Suprapubic skin (tissue), 4 donors: Measurements from ENCODE around the gene CLN5. TPM values are rescaled to one million over a fixed set of nuclear protein-coding genes. Genes with fewer than 3 reads are reported as not detected.

Source experiments
- DNase-seq, 2 donors: peaks; one replicate each; pipeline ENCODE4 v3.0.0-alpha.2; 2019; ENCODE audit warnings: low spot score in 2 of 2
- H3K27ac ChIP-seq: fragments of 200-600 bp; sonication (generic); one replicate; pipeline ENCODE4 v1.5.1; 2019
- H3K27me3 ChIP-seq: fragments of 200-600 bp; sonication (generic); one replicate; pipeline ENCODE4 v1.5.1; 2019
- H3K36me3 ChIP-seq: fragments of 200-600 bp; sonication (generic); one replicate; pipeline ENCODE4 v1.5.1; 2019
- H3K4me1 ChIP-seq: fragments of 200-600 bp; sonication (generic); one replicate; pipeline ENCODE4 v1.5.1; 2019
- H3K4me3 ChIP-seq: fragments of 200-600 bp; sonication (generic); one replicate; pipeline ENCODE4 v1.5.1; 2019; ENCODE audit warnings: mild to moderate bottlenecking
- H3K9me3 ChIP-seq: fragments of 200-600 bp; sonication (generic); one replicate; pipeline ENCODE4 v1.5.1; 2019
- CTCF ChIP-seq, 2 donors: fragments of 200-600 bp in 1 of 2; fragments of 450-650 bp in 1 of 2; sonication (generic) in 1 of 2; IDR thresholded peaks; one replicate each; pipeline ENCODE4 v1.5.1; 2016 to 2019; ENCODE audit warnings: antibody characterized with exemption in 2 of 2, mild to moderate bottlenecking in 1 of 2, moderate library complexity in 1 of 2
- EP300 ChIP-seq: sonication (generic); formaldehyde crosslinking; IDR thresholded peaks from one replicate; pipeline ENCODE4 v1.6.1; 2017; ENCODE audit warnings: antibody characterized with exemption
- POLR2A ChIP-seq, 2 donors: fragments of 450-650 bp; IDR thresholded peaks; one replicate each; pipeline ENCODE4 v1.6.1; 2017; ENCODE audit warnings: antibody characterized with exemption in 2 of 2, mild to moderate bottlenecking in 2 of 2, moderate library complexity in 2 of 2
- POLR2AphosphoS5 ChIP-seq, 3 donors: sonication (generic); formaldehyde crosslinking; IDR thresholded peaks; one replicate each; pipeline ENCODE4 v1.6.1; 2017; ENCODE audit warnings: antibody characterized with exemption in 3 of 3
- WGBS: methylation state at CpG from one replicate; pipeline ENCODE4 v1.1.5; 2018; 5-methylcytosine and 5-hydroxymethylcytosine counted together
- total RNA-seq, 4 donors: library from RNA; depleted of rRNA; stranded (reverse); fragments of >200 nt; gene quantifications; one replicate each; pipeline ENCODE4 v1.1.0, GENCODE V29; 2016

The CLN5 gene
- total RNA-seq, 4 donors from 2014 or later, result 15.0 to 27.7 (median 19.4) TPM

- 58% methylated on average over 1 of the region's 1 CpG for WGBS
- no peak overlapping the region for H3K27ac ChIP-seq
- DNase-seq, result no peak
- H3K36me3 ChIP-seq, result no peaks in the 10 kb centered on the region
- H3K9me3 ChIP-seq, result no peaks in the 10 kb centered on the region
- peaks cover 15% of the 10 kb centered on the region for H3K4me1 ChIP-seq
- no peaks in the 10 kb centered on the region for H3K27me3 ChIP-seq
- TF ChIP-seq CTCF (IDR thresholded peaks at IDR 0.05), result no peak
- no peak for TF ChIP-seq EP300
- no peak for TF ChIP-seq POLR2A (IDR thresholded peaks at IDR 0.05)
- no peak for TF ChIP-seq POLR2AphosphoS5 (IDR thresholded peaks at IDR 0.05)
- no peak overlapping the region for H3K4me3 ChIP-seq
These were observed 37.6 kb downstream of the CLN5 start for GRCh38 chr13:77029436-77029835.

GRCh38 chr13:77031656-77032243 is 39.9 kb downstream of the CLN5 start:
- no peak for DNase-seq
- H3K36me3 ChIP-seq, result no peaks in the 10 kb centered on the region
- no peaks in the 10 kb centered on the region for H3K9me3 ChIP-seq
- TF ChIP-seq POLR2AphosphoS5 (IDR thresholded peaks at IDR 0.05), result no peak
- no peak for TF ChIP-seq CTCF (IDR thresholded peaks at IDR 0.05)
- no peak for TF ChIP-seq POLR2A (IDR thresholded peaks at IDR 0.05)
- TF ChIP-seq EP300, result no peak
- H3K27me3 ChIP-seq, result no peaks in the 10 kb centered on the region
- WGBS, result 88% methylated on average over 6 of the region's 6 CpGs
- H3K4me1 ChIP-seq, result peaks cover 6% of the 10 kb centered on the region
- no peak overlapping the region for H3K4me3 ChIP-seq
- H3K27ac ChIP-seq, result no peak overlapping the region

GRCh38 chr13:77033717-77034302 is 41.9 kb downstream of the CLN5 start:
- H3K27ac ChIP-seq, result no peak overlapping the region
- DNase-seq, result no peak
- WGBS, result 88% methylated on average over 4 of the region's 4 CpGs
- no peaks in the 10 kb centered on the region for H3K27me3 ChIP-seq
- H3K4me3 ChIP-seq, result no peak overlapping the region
- H3K4me1 ChIP-seq, result no peaks in the 10 kb centered on the region
- H3K9me3 ChIP-seq, result no peaks in the 10 kb centered on the region
- TF ChIP-seq POLR2A (IDR thresholded peaks at IDR 0.05), result no peak
- TF ChIP-seq CTCF (IDR thresholded peaks at IDR 0.05), result no peak
- no peak for TF ChIP-seq EP300
- TF ChIP-seq POLR2AphosphoS5 (IDR thresholded peaks at IDR 0.05), result no peak
- H3K36me3 ChIP-seq, result no peaks in the 10 kb centered on the region

- 93% methylated on average over 5 of the region's 5 CpGs for WGBS
- Histone ChIP-seq H3K4me3 (no peak overlapping the region), H3K27ac (no peak overlapping the region), H3K4me1 (no peaks in the 10 kb centered on the region), H3K27me3 (no peaks in the 10 kb centered on the region), H3K36me3 (no peaks in the 10 kb centered on the region), H3K9me3 (no peaks in the 10 kb centered on the region)
- no peak for DNase-seq
- TF ChIP-seq CTCF (IDR thresholded peaks at IDR 0.05), result no peak
- TF ChIP-seq POLR2AphosphoS5 (IDR thresholded peaks at IDR 0.05), result no peak
- TF ChIP-seq POLR2A (IDR thresholded peaks at IDR 0.05), result no peak
- TF ChIP-seq EP300, result no peak
These were observed 43.0 kb downstream of the CLN5 start for GRCh38 chr13:77034881-77035280.

GRCh38 chr13:77036279-77036678 is 44.4 kb downstream of the CLN5 start:
- 60% methylated on average over 1 of the region's 1 CpG for WGBS

More at GRCh38 chr13:77036279-77036678, 44.4 kb downstream of the CLN5 start:
- H3K27me3 ChIP-seq, result no peaks in the 10 kb centered on the region
- TF ChIP-seq CTCF (IDR thresholded peaks at IDR 0.05) (no peak), EP300 (no peak), POLR2A (IDR thresholded peaks at IDR 0.05) (no peak), POLR2AphosphoS5 (IDR thresholded peaks at IDR 0.05) (no peak)
- DNase-seq, result no peak
- no peak overlapping the region for H3K27ac ChIP-seq
- no peaks in the 10 kb centered on the region for H3K9me3 ChIP-seq
- H3K4me1 ChIP-seq, result no peaks in the 10 kb centered on the region
- no peaks in the 10 kb centered on the region for H3K36me3 ChIP-seq
- no peak overlapping the region for H3K4me3 ChIP-seq
